ENCODE measurements around the gene PTGR2.
"Not testable (repeated sequence)": the region's sequence is repeated elsewhere in the genome, so short reads cannot be mapped to it uniquely, and the experiment has no call there.

Gene PTGR2

DNA sequence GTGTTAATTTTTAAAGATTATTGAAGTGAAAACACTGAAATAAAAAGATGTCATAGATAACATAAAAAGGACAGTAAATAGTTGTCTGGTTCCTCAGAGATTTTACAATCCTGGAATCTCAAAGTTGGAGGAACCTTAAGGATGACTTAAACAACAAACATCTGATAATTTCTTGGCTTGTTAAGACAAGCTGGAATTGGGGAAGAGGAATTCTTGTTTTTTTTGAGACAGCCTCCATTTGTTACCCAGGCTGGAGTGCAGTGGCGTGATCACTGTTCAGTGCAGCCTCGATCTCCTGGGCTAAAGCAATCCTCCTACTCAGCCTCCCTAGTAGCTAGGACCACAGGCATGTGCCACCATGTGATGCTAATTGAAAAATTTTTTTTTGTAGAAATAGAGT, 37.3 kb downstream of the PTGR2 start:
- H3K27ac ChIP-seq (replicated peaks): no peak overlapping the region; the same call in 1 of the 2 replicates
- no peak overlapping the region for H3K4me3 ChIP-seq (replicated peaks; ENCODE audit: insufficient read depth, low read length)
- no peaks in the 10 kb centered on the region for H3K27me3 ChIP-seq (ENCODE audit: insufficient read depth, poor library complexity, severe bottlenecking)
- no peak for TF ChIP-seq REST (IDR thresholded peaks at IDR 0.05; ENCODE audit: insufficient replicate concordance, low read depth)
- no peak for TF ChIP-seq POLR2AphosphoS5 (IDR thresholded peaks at IDR 0.05; ENCODE audit: low read depth)
- no peak for TF ChIP-seq SPI1 (IDR thresholded peaks at IDR 0.05; ENCODE audit: borderline replicate concordance, low read depth)
- TF ChIP-seq CTCF (IDR thresholded peaks at IDR 0.05; ENCODE audit: insufficient read depth, low read length): no peak
- DNase-seq (ENCODE audit: low read depth in 1 of 2, low spot score in 1 of 2): no peak

DNA sequence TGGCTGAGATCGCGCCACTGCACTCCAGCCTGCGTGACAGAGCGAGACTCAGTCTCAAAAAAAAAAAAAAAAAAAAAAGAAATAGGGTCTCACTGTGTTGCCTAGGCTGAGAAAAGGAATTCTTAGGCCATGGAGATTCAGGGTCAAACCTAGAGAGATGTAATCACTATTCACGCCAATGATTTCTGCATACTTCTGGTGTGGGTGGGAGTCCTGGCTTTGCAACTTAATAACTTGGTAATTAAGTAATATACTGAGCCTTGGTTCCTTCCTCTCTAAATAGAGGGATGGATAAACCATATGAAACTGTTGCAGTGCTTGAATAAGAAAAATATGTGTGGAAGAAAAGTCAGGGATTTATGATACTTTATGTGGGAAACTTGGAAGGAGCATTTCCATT, 37.7 kb downstream of the PTGR2 start:
- TF ChIP-seq GABPA (IDR thresholded peaks at IDR 0.05; ENCODE audit: low read depth) (no peak), SPI1 (IDR thresholded peaks at IDR 0.05; ENCODE audit: borderline replicate concordance, low read depth) (no peak), CTCF (IDR thresholded peaks at IDR 0.05; ENCODE audit: insufficient read depth, low read length) (no peak), POLR2AphosphoS5 (IDR thresholded peaks at IDR 0.05; ENCODE audit: low read depth) (no peak), REST (IDR thresholded peaks at IDR 0.05; ENCODE audit: insufficient replicate concordance, low read depth) (no peak)
- H3K27me3 ChIP-seq (ENCODE audit: insufficient read depth, poor library complexity, severe bottlenecking): no peaks in the 10 kb centered on the region
- H3K27ac ChIP-seq (replicated peaks): no peak overlapping the region
- H3K4me3 ChIP-seq (replicated peaks; ENCODE audit: insufficient read depth, low read length): no peak overlapping the region
- DNase-seq (ENCODE audit: low read depth in 1 of 2, low spot score in 1 of 2): no peak

DNA sequence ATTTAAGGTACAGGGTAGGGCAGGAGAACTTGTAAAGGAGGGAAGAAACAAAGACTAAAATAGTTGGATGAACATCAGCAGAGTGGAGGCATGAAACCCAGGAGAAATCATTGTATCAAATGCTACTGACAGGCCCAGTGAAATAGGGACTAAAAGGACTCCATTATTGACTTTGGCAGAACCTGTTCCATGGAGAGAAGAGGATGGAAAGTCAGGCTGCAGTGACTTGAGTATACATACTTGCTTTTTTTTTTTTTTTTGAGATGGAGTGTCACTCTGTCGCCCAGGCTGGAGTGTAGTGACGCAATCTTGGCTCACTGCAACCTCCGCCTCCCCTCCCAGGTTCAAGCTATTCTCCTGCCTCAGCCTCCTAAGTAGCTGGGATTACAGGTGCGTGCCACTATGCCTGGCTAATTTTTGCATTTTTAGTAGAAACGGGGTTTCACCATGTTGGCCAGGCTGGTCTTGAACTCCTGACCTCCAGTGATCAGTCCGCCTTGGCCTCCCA, 42.6 kb downstream of the PTGR2 start:
- not testable (repeated sequence) for H3K27me3 ChIP-seq (ENCODE audit: insufficient read depth, poor library complexity, severe bottlenecking); DNase-seq (ENCODE audit: low read depth in 1 of 2, low spot score in 1 of 2); H3K4me3 ChIP-seq (replicated peaks; ENCODE audit: insufficient read depth, low read length); H3K27ac ChIP-seq (replicated peaks)

GRCh38 chr14:73895939-73896338, 44.3 kb downstream of the PTGR2 start:
- Histone ChIP-seq H3K27me3 (ENCODE audit: insufficient read depth, poor library complexity, severe bottlenecking) (no peaks in the 10 kb centered on the region), H3K27ac (replicated peaks) (no peak overlapping the region), H3K4me3 (replicated peaks; ENCODE audit: insufficient read depth, low read length) (no peak overlapping the region)
- DNase-seq (ENCODE audit: low read depth in 1 of 2, low spot score in 1 of 2): no peak
- no peak for TF ChIP-seq SPI1 (IDR thresholded peaks at IDR 0.05; ENCODE audit: borderline replicate concordance, low read depth)
- no peak for TF ChIP-seq GABPA (IDR thresholded peaks at IDR 0.05; ENCODE audit: low read depth)
- no peak for TF ChIP-seq POLR2AphosphoS5 (IDR thresholded peaks at IDR 0.05; ENCODE audit: low read depth)
- TF ChIP-seq REST (IDR thresholded peaks at IDR 0.05; ENCODE audit: insufficient replicate concordance, low read depth): no peak
- TF ChIP-seq CTCF (IDR thresholded peaks at IDR 0.05; ENCODE audit: insufficient read depth, low read length): no peak
